Measurements from ENCODE around the gene INPP4B.

DNA sequence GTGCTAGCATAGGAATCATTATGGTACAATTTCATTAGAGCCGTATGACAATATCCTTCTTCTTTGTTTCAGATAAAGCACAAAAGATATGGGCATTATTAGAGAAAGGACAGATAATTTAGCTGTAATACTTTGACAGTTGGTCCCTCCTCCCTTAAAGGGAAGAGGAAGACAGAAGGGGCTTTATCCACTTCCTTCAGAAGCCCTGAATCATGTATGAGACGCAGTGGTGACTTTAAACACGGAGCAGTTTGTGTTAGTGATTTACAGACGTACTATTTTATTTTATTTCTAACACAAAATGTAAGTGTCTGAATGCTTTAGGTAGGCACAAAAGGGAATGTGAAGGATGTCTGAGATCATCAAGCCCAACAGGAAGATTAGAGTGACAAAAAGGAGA, 742.1 kb downstream of the INPP4B start:
- no peak for TF ChIP-seq EZH2phosphoT487 (IDR thresholded peaks at IDR 0.05; ENCODE audit: borderline replicate concordance, low read length)
- TF ChIP-seq EZH2 (IDR thresholded peaks at IDR 0.05; ENCODE audit: low read length, unreplicated experiment), result no peak

Data from PC-3 (cell line).